Measurements from ENCODE around the gene DGCR8.

Gene DGCR8

DNA sequence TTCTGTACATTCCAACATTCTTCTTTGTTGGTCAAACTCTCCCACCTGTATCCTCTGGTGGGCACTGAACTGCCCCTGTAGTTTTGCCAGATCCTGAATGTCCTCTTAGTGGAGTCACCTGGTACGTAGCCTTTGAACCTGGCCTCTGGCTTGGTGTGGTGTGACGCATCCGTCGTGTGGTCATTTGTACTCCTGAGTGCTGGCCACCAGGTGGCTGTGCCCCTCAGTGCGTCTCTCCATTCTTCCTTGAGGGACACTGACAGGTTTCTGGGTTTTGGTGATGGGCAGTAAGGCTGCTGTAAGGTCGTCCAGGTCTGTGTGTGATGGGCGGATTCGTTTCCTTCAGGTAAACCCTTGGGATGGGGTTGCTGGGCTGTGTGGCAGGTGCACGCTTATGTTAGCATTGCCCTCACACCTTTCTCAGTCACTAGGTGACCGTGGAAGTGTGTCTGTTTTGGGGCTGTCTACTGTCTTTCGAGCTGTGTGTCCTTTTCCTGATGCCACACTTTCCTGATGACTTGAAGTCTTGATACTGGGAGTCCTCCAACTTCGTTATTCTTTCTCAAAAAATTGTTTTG, 22.3 kb downstream of the DGCR8 start:
- Histone ChIP-seq H3K4me3 (ENCODE audit: low read length) (no peak overlapping the region), H3K4me2 (ENCODE audit: low read length) (no peak overlapping the region), H3K27me3 (ENCODE audit: insufficient read depth, low read length, poor library complexity) (no peaks in the 10 kb centered on the region), H2BK5ac (ENCODE audit: low read length) (no peak overlapping the region), H2AK5ac (ENCODE audit: low read length) (no peak overlapping the region), H3K23ac (ENCODE audit: low read length) (no peak overlapping the region), H3K56ac (ENCODE audit: low read length) (no peak overlapping the region), H4K5ac (ENCODE audit: low read length) (no peak overlapping the region), H3K79me1 (ENCODE audit: low read length) (peaks cover 19% of the 10 kb centered on the region), H3K79me2 (ENCODE audit: control insufficient read depth, insufficient read depth, low read length) (peaks cover 9% of the 10 kb centered on the region), H3K9ac (ENCODE audit: low read length) (no peak overlapping the region), H3K36me3 (ENCODE audit: control insufficient read depth, insufficient read depth, low read length) (peaks cover 31% of the 10 kb centered on the region), H3K27ac (ENCODE audit: low read depth, low read length) (no peak overlapping the region), H2BK120ac (ENCODE audit: low read depth, low read length) (no peak overlapping the region), H2BK15ac (replicated peaks; ENCODE audit: low read depth) (no peak overlapping the region), H4K8ac (ENCODE audit: low read depth, low read length) (no peak overlapping the region), H3K4me1 (ENCODE audit: control insufficient read depth, low read depth, low read length) (no peaks in the 10 kb centered on the region), H3K18ac (ENCODE audit: low read length) (no peak overlapping the region), H3K4ac (ENCODE audit: low read depth, low read length) (no peak overlapping the region)
- WGBS (ENCODE audit: extremely low coverage, insufficient coverage, low lambda C conversion rate): no CpG with 5 or more reads among the region's 12 CpGs
- DNase-seq: peak; percentile 45

DNA sequence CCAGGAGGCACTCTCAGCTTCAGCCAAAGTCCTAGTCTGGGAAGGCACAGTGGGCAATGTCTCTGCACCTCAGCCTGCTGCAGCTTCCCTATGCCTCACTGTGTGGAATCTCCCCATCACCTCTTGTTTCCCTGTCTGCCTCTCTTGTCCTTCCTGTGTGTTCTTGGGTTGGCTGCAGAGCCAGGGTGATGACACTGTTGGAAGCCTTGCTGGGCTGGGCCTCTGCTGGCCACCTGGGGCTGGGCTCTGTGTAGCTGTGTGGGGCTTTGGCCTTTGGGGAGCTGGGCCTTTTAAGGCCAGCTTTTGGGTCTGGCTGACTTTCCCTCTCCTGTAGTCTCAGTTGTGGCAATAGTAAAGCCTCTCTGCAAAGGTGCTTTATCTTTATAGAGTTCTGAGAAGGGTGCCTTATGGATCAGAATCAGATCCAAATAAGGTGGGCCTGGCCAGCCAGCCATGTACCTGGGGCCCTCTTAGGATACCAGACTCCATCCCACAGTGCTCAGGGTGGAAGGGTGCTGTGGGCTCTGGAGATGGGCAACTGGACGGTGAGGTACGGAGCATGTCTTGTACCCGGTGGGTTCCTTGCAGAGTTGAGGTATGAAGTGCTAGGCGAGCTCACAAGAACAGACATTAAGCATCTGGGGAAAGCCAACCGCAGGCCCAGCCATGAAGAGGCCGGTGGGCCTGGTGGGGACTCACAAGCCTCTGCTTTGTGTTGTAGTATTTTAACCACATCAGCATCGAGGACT, 25.6 kb downstream of the DGCR8 start:
- Histone ChIP-seq H3K27ac (ENCODE audit: low read depth, low read length) (no peak overlapping the region), H2BK15ac (replicated peaks; ENCODE audit: low read depth) (no peak overlapping the region), H4K5ac (ENCODE audit: low read length) (no peak overlapping the region), H3K23ac (ENCODE audit: low read length) (no peak overlapping the region), H3K9ac (ENCODE audit: low read length) (no peak overlapping the region), H3K27me3 (ENCODE audit: insufficient read depth, low read length, poor library complexity) (no peaks in the 10 kb centered on the region), H4K8ac (ENCODE audit: low read depth, low read length) (no peak overlapping the region), H2AK5ac (ENCODE audit: low read length) (no peak overlapping the region), H3K4me1 (ENCODE audit: control insufficient read depth, low read depth, low read length) (no peaks in the 10 kb centered on the region), H3K4ac (ENCODE audit: low read depth, low read length) (no peak overlapping the region), H3K36me3 (ENCODE audit: control insufficient read depth, insufficient read depth, low read length) (peaks cover 31% of the 10 kb centered on the region), H3K18ac (ENCODE audit: low read length) (no peak overlapping the region), H3K79me1 (ENCODE audit: low read length) (peaks cover 18% of the 10 kb centered on the region), H3K4me3 (ENCODE audit: low read length) (no peak overlapping the region), H3K4me2 (ENCODE audit: low read length) (no peak overlapping the region), H3K56ac (ENCODE audit: low read length) (no peak overlapping the region), H3K79me2 (ENCODE audit: control insufficient read depth, insufficient read depth, low read length) (peaks cover 9% of the 10 kb centered on the region), H2BK120ac (ENCODE audit: low read depth, low read length) (no peak overlapping the region), H2BK5ac (ENCODE audit: low read length) (no peak overlapping the region)
- no CpG with 5 or more reads among the region's 7 CpGs for WGBS (ENCODE audit: extremely low coverage, insufficient coverage, low lambda C conversion rate)
- DNase-seq: no peak

DNA sequence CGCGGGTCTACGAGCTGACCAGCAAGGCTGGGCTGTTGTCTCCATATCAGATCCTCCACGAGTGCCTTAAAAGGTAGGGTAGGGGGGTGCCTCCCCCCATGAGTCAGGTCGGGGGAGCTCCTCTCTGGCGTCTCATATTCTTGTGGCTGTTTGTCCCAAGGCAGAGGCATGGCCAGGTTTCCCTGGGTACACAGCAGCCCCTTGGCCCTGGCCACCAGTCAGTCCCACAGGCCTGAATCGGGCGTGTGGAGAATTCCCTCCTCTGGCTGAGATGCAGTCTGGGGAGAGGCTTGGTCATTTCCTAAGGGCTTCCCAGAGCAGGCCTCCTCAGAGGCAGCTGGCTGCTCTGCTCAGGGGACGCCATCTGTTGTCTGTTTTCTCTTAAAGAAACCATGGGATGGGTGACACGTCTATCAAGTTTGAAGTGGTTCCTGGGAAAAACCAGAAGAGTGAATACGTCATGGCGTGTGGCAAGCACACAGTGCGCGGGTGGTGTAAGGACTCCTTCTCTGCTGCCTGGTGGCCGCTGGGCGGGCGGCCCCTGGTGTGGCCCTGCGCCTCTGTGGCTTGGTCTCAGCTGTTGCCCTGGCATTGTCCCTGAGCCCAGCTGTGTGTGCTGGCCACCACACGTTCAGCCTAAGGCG, 26.3 kb downstream of the DGCR8 start:
- Histone ChIP-seq H3K79me2 (ENCODE audit: control insufficient read depth, insufficient read depth, low read length) (peaks cover 9% of the 10 kb centered on the region), H2AK5ac (ENCODE audit: low read length) (no peak overlapping the region), H3K23ac (ENCODE audit: low read length) (no peak overlapping the region), H2BK120ac (ENCODE audit: low read depth, low read length) (no peak overlapping the region), H3K4me1 (ENCODE audit: control insufficient read depth, low read depth, low read length) (no peaks in the 10 kb centered on the region), H4K5ac (ENCODE audit: low read length) (no peak overlapping the region), H3K4ac (ENCODE audit: low read depth, low read length) (no peak overlapping the region), H3K4me3 (ENCODE audit: low read length) (no peak overlapping the region), H3K27me3 (ENCODE audit: insufficient read depth, low read length, poor library complexity) (no peaks in the 10 kb centered on the region), H3K56ac (ENCODE audit: low read length) (no peak overlapping the region), H3K36me3 (ENCODE audit: control insufficient read depth, insufficient read depth, low read length) (peaks cover 35% of the 10 kb centered on the region), H2BK5ac (ENCODE audit: low read length) (no peak overlapping the region), H3K27ac (ENCODE audit: low read depth, low read length) (no peak overlapping the region), H3K9ac (ENCODE audit: low read length) (no peak overlapping the region), H3K79me1 (ENCODE audit: low read length) (peaks cover 18% of the 10 kb centered on the region), H4K8ac (ENCODE audit: low read depth, low read length) (no peak overlapping the region), H3K4me2 (ENCODE audit: low read length) (no peak overlapping the region), H3K18ac (ENCODE audit: low read length) (no peak overlapping the region), H2BK15ac (replicated peaks; ENCODE audit: low read depth) (no peak overlapping the region)
- DNase-seq: no peak
- WGBS (ENCODE audit: extremely low coverage, insufficient coverage, low lambda C conversion rate): no CpG with 5 or more reads among the region's 20 CpGs

DNA sequence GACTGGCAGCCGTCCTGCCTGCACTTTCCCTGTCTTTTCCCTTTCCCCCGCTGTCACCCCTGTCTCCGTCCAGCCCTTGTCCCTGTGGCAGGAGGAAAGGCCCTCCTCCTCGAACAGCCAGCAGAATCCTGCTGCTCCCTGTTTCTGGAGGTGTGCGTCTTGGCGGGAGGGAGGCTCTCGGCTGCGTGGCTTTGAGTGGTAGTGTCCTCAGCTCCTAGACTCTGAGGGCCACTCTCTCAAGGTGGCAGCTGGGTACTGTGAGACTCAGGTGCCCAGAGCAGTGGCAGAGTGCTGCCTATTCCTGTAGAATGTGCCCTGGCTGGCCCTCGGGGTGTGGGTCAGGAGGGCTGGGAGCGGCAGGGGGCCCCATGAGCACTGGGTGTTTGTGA, 26.8 kb downstream of the DGCR8 start:
- no peak overlapping the region for H2AK5ac ChIP-seq (ENCODE audit: low read length)
- H4K5ac ChIP-seq (ENCODE audit: low read length): no peak overlapping the region
- H3K18ac ChIP-seq (ENCODE audit: low read length): no peak overlapping the region
- no peak overlapping the region for H3K4me2 ChIP-seq (ENCODE audit: low read length)
- H3K23ac ChIP-seq (ENCODE audit: low read length): no peak overlapping the region
- H2BK15ac ChIP-seq (replicated peaks; ENCODE audit: low read depth): no peak overlapping the region
- no peak overlapping the region for H3K4me3 ChIP-seq (ENCODE audit: low read length)
- H4K8ac ChIP-seq (ENCODE audit: low read depth, low read length): no peak overlapping the region
- H3K79me2 ChIP-seq (ENCODE audit: control insufficient read depth, insufficient read depth, low read length): peaks cover 7% of the 10 kb centered on the region
- H3K4ac ChIP-seq (ENCODE audit: low read depth, low read length): no peak overlapping the region
- H3K27ac ChIP-seq (ENCODE audit: low read depth, low read length): no peak overlapping the region
- H3K36me3 ChIP-seq (ENCODE audit: control insufficient read depth, insufficient read depth, low read length): peaks cover 34% of the 10 kb centered on the region
- no CpG with 5 or more reads among the region's 10 CpGs for WGBS (ENCODE audit: extremely low coverage, insufficient coverage, low lambda C conversion rate)
- no peak overlapping the region for H2BK120ac ChIP-seq (ENCODE audit: low read depth, low read length)
- no peak overlapping the region for H3K9ac ChIP-seq (ENCODE audit: low read length)
- DNase-seq: no peak
- no peak overlapping the region for H3K56ac ChIP-seq (ENCODE audit: low read length)
- peaks cover 15% of the 10 kb centered on the region for H3K79me1 ChIP-seq (ENCODE audit: low read length)
- H3K4me1 ChIP-seq (ENCODE audit: control insufficient read depth, low read depth, low read length): no peaks in the 10 kb centered on the region
- H3K27me3 ChIP-seq (ENCODE audit: insufficient read depth, low read length, poor library complexity): no peaks in the 10 kb centered on the region
- no peak overlapping the region for H2BK5ac ChIP-seq (ENCODE audit: low read length)

DNA sequence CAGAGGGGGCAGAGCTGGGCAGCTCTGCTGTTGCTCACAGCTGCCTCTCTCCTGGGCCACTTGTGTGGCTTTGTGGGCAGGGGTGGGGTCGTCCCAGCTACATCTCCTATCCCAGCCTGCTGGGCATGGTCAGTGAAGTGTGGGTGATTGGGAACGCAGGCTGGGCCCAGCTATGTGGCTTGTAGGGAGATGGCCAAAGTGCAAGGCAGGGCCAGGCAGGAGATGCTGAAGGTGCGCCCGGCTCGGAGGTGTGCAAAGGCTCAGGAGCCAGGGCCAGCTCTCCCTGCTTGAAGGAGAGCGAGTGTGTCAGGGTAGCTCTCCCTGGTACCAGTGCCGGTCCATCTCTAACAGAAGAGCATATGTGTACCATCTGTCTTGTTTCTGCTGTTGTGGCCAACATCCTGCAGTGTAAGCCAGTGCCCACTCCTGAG, 27.4 kb downstream of the DGCR8 start:
- Histone ChIP-seq H3K27me3 (ENCODE audit: insufficient read depth, low read length, poor library complexity) (no peaks in the 10 kb centered on the region), H2AK5ac (ENCODE audit: low read length) (no peak overlapping the region), H3K79me2 (ENCODE audit: control insufficient read depth, insufficient read depth, low read length) (peaks cover 3% of the 10 kb centered on the region), H3K18ac (ENCODE audit: low read length) (no peak overlapping the region), H2BK5ac (ENCODE audit: low read length) (no peak overlapping the region), H3K4me2 (ENCODE audit: low read length) (no peak overlapping the region), H3K4ac (ENCODE audit: low read depth, low read length) (no peak overlapping the region), H4K8ac (ENCODE audit: low read depth, low read length) (no peak overlapping the region), H3K56ac (ENCODE audit: low read length) (no peak overlapping the region), H3K4me3 (ENCODE audit: low read length) (no peak overlapping the region), H3K23ac (ENCODE audit: low read length) (no peak overlapping the region), H3K4me1 (ENCODE audit: control insufficient read depth, low read depth, low read length) (no peaks in the 10 kb centered on the region), H2BK15ac (replicated peaks; ENCODE audit: low read depth) (no peak overlapping the region), H3K27ac (ENCODE audit: low read depth, low read length) (no peak overlapping the region), H3K79me1 (ENCODE audit: low read length) (peaks cover 12% of the 10 kb centered on the region), H2BK120ac (ENCODE audit: low read depth, low read length) (no peak overlapping the region), H3K9ac (ENCODE audit: low read length) (no peak overlapping the region), H4K5ac (ENCODE audit: low read length) (no peak overlapping the region), H3K36me3 (ENCODE audit: control insufficient read depth, insufficient read depth, low read length) (peaks cover 34% of the 10 kb centered on the region)
- no CpG with 5 or more reads among the region's 7 CpGs for WGBS (ENCODE audit: extremely low coverage, insufficient coverage, low lambda C conversion rate)
- DNase-seq: no peak

Data from mesendoderm (in vitro differentiated cells).